Islet of Langerhans (tissue), 1 donor: ENCODE measurements around the gene ACTN4.
"Not testable (repeated sequence)": the region's sequence is repeated elsewhere in the genome, so short reads cannot be mapped to it uniquely, and the experiment has no call there.

Source experiments
- FAIRE-seq: peaks from one replicate; lab custom pipeline; 2011; peaks lifted over from hg19 to GRCh38; lab: Jason Lieb, UNC

ACTN4 gene

DNA sequence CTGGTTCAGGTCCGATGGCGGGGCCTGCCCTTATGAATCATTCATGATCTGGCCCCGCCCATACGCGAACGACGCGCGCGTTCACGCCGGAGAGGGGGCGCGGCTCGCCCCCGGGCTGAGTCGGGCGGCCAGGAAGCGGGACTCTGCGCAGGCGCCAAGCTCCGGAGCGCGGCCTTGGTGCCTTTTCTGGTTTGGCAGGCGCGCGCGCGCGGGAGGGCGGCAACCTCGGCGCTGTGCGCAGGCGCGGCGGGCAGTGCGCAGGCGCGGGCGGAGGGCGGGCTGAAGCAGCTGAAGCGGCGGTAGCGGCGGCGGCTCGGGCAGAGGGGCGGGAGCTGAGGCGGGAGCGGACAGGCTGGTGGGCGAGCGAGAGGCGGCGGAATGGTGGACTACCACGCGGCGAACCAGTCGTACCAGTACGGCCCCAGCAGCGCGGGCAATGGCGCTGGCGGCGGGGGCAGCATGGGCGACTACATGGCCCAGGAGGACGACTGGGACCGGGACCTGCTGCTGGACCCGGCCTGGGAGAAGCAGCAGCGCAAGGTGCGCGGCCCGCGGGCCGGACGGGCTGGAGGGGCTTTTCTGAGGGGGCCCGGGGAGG, at the start of gene ACTN4:
ACTN4 (plus strand) TSS at position 282 of the 598 bp plus-strand sequence; CDS start at position 379, 97 bp downstream.
- FAIRE-seq = no peak

DNA sequence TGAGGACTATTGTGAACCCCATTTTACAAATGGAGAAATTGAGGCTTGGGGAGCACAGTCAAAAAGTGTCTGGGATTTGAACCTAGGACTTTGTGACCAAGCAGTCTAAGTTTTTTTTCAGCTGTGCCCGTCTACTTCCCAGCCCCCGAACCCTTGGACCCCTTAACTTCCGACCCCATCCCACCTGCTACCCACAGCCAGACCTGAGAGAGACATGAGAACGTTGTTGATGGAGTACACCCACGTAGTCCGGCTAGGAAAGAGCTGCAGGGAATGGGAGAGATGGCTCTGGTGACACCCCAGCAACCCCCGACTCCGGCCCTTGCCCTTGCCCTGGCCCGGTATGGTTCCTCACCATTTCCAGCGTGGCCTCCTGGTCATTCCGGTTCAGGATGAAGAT, 47.7 kb upstream of the ACTN4 start:
- FAIRE-seq = no peak

DNA sequence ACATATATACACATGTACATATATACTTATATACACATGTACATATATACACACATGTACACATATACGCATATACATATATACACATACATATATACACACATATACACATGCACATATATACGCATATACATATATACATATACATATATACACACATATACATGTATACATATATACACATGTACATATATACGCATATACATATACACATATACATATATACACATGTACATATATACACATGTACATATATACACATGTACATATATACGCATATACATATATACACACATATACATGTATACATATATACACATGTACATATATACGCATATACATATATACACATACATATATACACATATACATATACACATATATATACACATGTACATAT, 44.6 kb upstream of the ACTN4 start:
- FAIRE-seq = peak; percentile 33

DNA sequence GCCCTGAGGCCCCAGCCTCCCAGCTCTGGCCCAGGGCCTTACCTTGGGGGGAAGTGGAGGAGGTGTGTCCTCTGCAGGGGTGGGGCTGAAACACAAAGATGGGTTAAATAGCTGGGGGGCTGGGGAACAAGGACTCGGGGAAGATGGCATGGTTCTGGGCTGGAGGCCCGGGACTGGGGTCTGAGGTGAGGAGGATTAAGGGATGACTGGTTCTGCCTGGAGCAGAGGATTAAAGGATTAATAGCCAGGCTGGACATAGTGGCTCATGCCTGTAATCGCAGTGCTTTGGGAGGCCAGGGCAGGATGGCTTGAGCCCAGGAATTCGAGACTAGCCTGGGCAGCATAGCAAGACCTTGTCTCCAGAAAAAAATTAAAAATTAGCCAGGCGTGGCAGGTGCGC, 41.3 kb upstream of the ACTN4 start:
- FAIRE-seq = no peak

DNA sequence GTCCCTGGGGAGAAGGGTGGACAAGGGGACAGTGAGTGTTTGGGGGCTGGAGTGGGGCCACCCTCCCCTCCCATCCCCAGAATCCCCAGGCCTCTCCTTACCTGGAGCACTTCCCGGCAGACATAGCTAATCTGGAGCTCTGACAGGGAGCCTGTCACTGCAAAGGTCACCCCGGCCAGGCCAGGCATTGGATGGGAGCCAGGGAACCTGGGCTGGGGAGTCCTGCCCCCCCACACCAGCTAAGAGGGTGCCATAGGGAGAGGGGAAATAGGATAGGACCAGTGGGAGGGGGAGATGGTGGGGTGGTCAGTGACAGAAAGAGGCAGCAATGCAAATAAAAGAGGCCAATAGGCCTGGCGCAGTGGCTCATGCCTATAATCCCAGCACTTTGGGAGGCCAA, 33.2 kb upstream of the ACTN4 start:
- no peak for FAIRE-seq

DNA sequence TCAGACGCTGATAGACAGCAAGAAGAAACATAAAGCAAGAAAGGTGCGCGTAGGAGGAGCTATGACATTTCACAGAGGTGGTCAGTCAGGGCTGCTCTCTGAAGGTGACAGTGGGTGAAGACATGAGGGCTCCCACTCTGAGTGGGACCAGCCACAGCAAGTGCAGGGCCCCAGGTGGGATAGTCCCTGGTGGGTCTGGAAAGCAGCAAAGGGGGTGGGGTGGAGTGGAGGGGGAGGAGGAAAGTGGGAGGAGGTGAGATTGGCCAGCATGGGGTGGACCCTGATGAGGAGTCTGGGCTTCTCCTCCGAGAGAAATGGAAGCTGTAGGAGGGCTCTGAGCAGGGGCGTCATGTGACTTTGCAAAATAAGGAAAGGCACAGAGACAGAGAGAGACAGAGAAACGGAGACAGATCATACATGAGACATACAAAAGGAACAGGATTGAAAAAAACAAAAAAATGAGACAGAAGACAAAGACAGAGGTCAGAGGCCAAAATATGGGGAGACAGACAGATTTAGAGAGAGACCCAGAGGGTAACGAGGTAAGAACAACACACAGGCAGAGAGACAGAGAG, 32.4 kb upstream of the ACTN4 start:
- no peak for FAIRE-seq

DNA sequence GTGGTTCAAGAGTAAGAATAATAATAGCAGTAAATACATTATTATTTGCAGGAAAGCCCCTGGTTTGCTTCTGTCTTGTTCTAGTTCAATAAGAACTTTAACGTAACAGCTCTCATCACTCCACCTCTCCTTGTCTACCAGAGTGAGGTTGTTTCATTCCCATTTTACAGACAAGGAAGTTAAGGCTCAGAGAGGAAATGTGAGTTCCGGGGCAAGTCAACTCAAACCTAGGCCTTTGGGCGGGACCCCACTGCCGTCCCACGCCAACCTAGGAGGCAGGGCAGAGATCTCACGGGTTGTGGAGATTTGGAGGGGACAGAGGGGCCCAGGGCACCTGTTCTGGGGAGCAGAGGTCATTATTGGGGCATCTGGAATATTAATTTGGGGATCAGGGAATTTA, 31.2 kb upstream of the ACTN4 start:
- FAIRE-seq = no peak

DNA sequence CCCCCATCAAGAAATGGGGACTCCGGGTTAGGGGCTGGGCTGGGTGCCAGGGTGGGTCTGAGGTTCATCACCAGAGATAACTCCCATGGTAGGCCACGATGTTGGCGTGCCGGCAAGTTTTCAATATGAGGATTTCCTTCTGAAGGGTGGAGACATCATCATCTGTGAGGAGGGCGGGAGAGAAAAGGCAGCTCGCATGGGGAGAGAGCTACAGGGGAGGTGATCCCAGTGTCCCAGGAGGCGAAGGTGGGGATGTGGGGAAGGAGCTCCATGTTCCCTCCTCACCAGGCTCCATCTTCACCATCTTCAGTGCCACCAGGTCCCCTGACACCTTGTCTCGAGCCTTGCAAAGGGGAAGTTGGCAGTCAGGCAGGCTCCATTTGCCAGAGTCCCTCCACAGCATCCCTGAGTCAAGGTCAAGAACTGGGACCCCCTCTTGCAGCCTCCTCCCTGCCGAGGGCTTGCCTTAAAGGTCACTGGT, 30.1 kb upstream of the ACTN4 start:
- no peak for FAIRE-seq

DNA sequence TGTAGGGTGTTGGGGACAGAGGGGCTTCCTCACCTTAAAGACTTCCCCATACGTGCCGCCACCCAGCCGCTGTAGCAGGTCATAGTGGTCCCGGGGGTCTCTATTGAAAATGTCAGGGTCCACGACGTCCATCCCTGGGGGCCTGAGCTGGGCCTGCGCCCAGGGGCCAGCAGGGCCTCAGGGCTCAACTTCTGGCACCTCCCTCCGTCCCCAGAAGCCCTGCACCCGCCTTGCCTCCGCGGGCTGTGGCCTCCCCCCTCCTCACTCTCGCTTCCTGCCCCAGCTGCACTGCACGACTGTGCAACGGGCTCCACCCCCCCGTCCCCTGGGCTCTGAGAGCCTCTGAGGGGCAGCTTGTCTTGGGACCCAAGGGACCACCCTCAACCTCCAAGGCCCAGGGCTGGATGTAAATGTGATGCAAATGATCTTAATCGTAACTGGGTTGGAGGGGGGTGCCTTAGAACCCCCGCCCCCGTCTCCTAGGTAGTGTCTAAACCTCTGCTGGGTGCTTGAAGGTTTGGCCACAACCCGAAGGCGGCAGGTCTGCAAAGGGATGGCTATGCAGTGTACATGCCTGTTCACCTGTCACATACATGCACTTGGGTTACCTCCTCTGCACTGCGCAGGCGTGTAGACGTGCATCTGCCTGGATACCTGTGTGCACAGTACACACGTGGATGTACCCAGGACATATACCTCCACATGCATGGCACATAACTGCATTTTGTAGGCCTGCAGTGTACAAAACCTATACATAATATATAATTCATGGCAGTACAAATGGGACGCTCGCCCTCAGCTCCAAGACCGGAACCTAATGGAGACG, 29.5 kb upstream of the ACTN4 start, which contains the start of gene MAP4K1:
MAP4K1 (minus strand) TSS at position 190 of the 826 bp plus-strand sequence; CDS start at position 132, 58 bp downstream.
- no peak for FAIRE-seq

DNA sequence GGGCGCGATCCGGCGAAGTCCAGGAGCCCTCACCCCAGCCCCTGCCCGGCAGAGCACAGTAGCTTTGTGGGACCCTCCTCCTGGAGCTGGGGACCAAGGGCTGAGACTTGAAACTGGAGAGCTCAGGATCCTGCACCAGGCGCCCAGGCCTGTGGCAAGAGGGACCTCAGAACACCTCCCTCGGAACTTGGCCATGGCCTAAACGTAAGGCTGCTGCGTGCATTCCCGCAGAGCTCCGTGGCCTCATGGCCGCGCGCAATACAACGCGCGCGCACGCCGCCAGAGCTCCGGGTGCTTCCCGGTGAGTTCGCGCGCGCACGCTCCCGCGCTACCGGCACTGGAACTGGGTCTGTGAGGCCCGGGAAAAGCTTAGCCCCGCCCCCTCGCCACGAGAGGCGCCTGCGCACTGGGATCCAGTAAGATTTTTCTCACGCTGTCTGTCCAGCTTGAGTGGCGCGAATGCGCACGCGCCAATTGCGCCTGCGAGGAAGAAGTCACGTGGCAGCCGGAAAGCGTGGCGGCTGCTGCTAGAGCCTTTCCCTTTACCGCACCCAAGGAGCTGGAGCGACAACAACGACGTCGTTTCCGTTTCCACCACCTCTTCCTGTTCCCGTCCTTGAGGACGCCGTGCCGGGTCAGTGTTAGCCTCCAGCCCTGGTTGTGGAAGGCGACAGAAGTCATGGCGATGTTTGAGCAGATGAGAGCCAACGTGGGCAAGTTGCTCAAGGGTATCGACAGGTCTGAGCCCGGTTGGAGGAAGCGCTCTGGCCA, 28.7 kb upstream of the ACTN4 start, which contains the start of gene EIF3K:
EIF3K (plus strand) TSS at position 599 of the 771 bp plus-strand sequence; CDS start at position 680, 81 bp downstream.
- peak; percentile 81 for FAIRE-seq

DNA sequence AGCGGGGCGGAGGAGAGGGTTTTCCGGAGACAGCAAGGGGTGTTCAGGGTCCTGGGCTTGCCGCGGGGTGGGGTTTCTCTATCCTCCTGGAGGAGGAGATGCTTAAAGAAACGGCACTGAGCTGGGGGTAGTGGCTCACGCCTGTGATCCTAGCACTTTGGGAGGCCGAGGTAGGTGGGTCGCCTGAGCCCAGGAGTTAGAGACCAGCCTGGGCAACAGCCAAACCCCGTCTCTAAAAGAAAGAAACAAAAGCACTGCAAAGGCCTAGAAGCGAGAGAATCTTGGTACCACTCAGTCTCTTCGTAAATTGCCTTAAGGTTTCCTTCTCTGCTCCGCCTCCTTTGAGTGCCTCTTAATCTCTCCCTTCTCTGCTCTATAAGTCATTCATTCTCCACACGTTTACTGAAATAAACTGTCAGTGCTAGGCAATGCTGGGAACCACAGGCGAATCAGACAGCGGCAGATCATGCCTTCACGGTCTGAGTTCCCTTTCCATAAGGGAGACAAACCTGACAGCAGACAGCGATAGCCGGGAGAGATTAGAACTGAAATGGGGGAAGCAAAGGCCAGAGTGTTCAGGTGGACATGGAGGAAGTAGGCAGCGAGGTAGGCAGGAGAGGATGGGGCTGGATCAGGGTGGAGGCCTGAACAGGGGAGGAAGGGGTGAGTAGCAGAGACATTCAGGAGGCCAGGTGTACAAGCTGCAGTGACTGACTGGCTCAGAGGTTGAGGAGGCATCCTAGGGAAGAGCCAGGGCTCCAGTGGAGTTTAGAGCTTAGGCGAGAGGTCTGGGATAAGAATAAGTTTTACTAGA, 27.9 kb upstream of the ACTN4 start:
- FAIRE-seq = no peak

DNA sequence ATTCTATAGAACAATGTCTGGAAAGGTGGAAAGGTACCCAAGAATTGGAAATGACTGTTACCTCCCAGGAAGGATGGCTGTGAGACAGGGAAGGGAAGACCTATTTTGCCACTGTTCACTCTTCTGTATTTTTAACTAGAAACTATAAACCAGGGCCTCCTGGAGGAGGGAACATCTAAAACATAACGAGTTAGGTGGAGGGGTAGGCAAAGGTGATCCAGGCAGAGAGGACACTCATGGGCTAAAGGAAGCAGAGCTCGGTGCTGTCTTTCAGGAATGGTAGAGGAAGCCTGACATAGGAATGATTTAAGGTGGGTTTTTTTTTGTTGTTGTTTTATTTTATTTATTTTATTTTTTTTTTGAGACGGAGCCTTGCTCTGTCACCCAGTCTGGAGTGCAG, 22.6 kb upstream of the ACTN4 start:
- FAIRE-seq = no peak

DNA sequence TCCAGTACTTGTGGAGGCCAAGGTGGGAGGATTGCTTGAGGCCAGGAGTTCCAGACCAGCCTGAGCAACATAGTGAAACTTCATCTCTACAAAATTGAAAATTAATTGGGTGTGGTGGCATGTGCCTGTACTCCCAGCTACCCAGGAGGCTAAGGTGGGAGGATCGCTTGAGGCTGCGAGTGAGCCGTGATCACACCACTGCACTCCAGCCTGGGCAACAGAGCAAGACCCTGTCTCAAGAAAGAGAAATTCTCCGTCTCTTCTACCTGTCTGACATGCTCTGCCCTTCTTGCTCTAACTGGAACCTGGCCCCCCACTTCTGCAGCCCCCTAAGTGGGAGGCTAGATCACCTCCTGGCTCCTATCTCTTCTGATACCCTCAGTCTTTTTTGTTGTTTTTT, 21.0 kb upstream of the ACTN4 start:
- FAIRE-seq = no peak

DNA sequence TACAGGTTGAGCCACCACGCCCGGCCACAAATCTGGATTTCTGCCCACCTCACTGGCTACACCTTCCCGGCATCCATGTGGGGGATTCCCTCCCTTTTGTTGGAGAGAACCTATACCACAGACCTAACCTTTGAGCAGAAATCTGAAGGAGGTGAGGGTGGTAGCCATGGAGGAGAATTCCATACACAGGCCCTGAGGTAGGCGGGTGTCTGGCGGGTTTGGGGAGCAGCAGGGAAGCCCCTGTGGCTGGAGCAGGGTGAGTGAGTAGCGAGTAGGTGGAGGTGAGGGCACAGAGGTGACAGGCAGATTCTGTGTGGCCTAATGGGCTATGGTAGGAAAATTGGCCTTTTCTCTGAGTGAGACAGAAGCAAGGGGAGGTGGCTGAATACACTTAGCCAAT, 17.9 kb upstream of the ACTN4 start:
- no peak for FAIRE-seq

DNA sequence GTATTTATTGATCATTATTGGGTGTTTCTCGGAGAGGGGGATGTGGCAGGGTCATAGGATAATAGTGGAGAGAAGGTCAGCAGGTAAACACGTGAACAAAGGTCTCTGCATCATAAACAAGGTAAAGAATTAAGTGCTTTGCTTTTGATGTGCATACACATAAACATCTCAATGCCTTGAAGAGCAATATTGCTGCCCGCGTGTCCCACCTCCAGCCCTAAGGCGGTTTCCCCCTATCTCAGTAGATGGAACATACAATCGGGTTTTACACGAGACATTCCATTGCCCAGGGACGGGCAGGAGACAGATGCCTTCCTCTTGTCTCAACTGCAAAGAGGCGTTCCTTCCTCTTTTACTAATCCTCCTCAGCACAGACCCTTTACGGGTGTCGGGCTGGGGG, 16.1 kb upstream of the ACTN4 start:
- not testable (repeated sequence) for FAIRE-seq

DNA sequence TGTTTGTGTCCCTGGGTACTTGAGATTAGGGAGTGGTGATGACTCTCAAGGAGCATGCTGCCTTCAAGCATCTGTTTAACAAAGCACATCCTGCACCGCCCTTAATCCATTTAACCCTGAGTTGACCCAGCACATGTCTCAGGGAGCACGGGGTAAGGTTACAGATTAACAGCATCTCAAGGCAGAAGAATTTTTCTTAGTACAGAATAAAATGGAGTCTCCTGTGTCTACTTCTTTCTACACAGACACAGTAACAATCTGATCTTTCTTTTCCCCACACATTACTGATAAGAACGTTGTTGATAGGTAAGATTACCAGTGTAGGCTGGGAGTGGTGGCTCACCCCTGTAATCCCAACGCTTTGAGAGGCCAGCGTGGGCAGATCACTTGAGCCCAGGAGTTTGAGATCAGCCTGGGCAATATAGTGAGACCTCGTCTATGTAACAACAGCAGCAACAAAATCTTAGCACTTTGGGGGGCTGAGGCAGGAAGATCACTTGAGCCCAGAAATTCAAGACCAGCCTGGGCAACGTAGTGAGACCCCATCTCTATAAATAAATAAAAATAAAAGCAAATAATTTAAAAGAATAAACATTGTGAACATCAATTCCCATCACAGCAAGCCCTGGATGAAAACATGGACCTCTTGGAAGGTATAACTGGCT, 15.5 kb upstream of the ACTN4 start:
- FAIRE-seq = not testable (repeated sequence)

DNA sequence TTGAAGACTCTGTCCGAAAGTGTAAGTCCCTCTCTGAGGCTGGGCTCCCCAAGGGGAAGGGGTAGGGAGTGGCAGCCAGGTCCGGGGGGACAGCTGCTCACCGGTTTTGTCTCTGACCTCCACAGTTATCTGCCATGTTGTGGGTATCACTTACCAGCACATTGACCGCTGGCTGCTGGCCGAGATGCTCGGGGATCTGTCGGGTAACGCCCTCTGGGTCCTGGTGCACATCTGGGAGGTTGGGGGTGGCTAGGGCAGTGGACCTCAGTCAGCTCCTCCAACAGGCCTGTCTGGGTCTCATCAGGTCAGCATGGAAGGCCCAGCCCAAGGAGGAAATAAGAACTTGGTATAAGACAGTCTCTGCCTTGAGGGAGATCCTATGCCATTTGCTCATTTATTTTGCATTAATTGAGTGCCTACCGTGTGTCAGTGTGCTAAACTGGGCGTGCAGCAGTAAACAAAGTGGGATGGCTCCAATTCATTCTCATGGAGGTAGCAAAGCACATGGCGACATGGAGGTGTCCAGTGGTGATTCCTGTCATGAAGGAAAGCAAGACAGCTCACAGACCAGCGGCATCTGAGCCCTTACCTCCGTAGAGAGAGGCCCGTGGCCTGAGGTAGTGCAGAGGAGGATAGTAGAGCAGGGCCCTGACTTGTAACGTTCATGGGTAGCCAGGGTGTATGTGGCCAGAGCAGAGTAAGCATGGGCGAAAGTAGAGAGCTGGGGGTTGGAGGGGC, 14.8 kb upstream of the ACTN4 start:
- FAIRE-seq = no peak

DNA sequence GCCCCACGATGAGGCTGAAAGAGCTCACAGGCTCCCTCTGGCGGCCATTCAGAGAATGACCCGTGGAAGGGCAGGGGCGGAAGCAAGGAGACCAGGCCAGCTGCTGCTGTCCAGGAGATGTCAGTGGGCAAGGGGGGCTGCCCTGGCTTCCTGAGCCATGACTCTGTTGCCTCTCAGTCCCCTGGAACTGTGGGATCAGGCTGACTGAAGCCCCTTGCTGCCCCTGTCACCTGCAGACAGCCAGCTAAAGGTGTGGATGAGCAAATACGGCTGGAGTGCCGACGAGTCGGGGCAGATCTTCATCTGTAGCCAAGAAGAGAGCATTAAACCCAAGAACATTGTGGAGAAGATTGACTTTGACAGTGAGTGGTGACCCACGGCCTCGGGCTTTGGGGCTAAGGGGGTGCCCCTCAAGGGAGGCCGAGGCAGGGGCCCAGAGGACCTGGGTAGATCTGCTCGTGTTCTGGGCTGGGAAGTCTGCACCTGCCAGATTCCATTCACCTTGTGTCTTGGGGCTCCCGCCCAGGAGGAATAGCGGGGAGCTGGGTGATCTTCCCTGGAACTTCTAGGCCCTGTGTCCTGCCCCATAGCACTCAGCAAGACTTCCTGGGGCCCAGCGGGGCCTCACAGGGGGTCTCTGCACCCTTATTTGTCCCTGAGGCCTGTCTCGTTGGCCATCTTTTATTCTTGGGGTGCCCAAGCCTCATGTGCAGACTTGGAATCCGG, 12.5 kb upstream of the ACTN4 start:
- no peak for FAIRE-seq
